Endometrial microvascular endothelial cells (primary cell): ENCODE results near the gene TEX261. TPM values are rescaled to one million over a fixed set of nuclear protein-coding genes. Genes with fewer than 3 reads are reported as not detected.

Experiments
- in situ Hi-C: cut with HindIII; loops from 2 replicates; pipeline ENCODE4 v1.10.0; 2017; ENCODE audit warnings: low sequenced_read_pairs, low pct_unique_long_range_greater_than_20kb; ENCODE audit errors: inconsistent ontology term
- total RNA-seq: library from RNA; depleted of rRNA; stranded (reverse); fragments of >200 nt; gene quantifications from one replicate; pipeline ENCODE4 v1.2.3, GENCODE V29; 2015; ENCODE audit errors: inconsistent ontology term

TEX261 gene
- total RNA-seq, 1 donor from 2014 or later, result 88.5 TPM

DNA sequence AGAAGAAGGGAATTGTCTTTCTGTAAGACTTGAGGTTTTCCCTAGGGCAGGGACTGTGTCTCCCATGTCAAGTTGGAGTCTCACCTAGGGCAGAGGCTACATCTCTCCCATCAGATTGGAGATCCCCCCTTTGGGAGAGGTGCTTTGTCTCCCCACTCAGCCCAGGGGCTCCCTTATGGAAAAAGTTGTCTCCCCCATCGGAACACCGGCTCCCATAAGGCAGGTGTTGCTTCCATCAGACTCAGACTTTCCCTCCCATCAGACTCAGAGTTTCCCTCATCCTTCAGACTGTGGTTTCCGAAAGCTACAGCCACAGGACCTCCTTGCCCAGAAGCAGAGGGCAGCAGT, 10.5 kb downstream of the TEX261 start:
- in situ Hi-C loops, result no loop called here

DNA sequence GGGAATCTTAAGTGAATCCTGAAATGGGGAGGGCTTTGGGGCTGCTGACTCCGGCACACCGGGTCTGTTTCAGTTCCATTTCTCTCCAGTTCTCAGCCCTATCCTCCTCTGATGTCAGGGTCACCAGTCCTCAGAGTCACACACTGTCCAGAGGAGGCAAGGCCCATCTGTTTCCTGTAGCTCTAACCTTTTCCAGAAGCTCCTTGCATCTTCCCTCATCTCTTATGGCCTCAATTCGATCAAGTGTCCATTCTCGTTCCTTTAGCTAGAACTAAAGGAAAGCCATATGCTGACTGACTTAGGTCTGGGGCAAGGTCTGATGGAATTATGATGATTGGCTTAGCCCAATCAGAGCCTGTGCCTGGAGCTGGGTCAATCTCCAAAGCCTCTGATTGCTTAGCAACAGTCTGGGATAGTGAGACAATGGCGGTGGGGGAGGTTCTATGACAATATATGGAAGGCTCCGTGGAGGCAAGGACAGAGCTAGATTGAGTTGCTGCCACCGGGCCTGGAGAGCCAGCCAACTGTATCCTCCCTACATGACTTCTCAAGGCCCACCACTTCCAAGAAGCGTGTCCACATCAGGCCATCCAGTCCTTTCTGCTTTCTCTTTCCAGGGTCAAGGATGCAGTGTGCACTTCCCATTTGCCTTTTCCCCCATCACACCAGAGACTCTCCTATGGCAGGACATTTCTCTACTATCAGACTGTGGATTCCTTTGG, 11.0 kb downstream of the TEX261 start:
- in situ Hi-C loops, result no loop called here

GRCh38 chr2:70982971-70983370, 11.7 kb downstream of the TEX261 start:
- in situ Hi-C loops, result no loop called here

DNA sequence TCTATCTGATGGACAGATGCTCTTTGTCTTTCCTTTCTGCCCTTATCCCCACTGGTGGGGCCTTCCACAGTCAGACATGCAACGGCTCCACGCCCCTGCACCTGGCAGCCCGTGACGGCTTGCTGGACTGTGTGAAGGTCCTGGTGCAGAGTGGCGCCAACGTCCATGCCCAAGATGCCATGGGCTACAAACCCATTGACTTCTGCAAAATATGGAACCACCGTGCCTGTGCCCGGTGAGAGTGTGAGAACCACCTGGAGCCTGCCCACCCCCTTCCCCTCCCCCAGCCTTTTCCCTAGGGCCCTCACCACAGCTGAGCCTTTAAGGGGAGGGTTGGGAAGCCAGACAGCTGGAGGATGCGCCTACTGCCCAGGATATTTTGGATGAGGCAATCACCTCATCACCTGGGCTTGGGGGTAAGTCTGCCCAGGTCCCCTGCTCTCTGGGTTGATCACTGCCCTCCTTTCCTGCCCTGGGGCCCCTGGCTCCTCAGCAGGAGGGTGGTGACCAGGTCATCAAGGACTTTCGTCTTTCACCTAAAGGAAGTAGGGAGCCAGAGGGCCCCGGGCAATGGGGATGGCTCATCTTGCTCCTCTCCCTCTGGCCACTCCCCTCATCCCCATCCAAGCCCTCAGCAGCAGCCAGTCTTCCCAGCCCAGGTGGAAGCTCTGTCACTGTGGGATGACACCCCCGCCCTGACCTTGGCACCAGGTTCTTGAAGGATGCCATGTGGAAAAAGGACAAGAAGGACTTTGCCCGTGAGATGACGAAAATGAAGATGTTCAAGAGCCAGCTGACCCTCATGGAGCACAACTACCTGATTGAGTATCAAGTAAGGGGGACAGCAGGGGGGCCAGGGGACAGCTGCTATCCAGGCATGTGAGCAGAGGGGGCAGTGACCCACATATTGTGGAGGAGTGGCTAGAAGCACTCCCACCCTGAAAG, 12.5 kb downstream of the TEX261 start:
- in situ Hi-C loops, result no loop called here

GRCh38 chr2:70981421-70981820, 13.3 kb downstream of the TEX261 start:
- in situ Hi-C loops, result no loop called here

DNA sequence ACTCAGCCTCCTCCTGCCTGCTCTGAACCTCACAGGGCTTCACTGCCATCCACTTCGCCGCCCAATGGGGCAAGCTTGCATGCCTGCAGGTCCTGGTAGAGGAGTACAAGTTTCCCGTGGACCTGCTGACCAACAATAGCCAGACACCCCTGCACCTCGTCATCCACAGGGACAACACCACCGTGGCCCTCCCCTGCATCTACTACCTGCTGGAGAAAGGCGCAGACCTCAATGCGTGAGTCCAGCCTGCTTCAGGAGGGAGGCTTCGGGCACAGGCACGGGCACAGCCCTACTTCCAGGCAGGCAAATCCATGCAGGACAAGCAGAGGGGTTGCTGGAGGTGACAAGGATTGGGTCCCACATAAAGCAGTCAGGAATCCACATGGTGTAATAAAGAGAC, 15.0 kb downstream of the TEX261 start:
- in situ Hi-C loops, result no loop called here

GRCh38 chr2:70979180-70979488, 15.5 kb downstream of the TEX261 start:
- in situ Hi-C loops, result no loop called here

DNA sequence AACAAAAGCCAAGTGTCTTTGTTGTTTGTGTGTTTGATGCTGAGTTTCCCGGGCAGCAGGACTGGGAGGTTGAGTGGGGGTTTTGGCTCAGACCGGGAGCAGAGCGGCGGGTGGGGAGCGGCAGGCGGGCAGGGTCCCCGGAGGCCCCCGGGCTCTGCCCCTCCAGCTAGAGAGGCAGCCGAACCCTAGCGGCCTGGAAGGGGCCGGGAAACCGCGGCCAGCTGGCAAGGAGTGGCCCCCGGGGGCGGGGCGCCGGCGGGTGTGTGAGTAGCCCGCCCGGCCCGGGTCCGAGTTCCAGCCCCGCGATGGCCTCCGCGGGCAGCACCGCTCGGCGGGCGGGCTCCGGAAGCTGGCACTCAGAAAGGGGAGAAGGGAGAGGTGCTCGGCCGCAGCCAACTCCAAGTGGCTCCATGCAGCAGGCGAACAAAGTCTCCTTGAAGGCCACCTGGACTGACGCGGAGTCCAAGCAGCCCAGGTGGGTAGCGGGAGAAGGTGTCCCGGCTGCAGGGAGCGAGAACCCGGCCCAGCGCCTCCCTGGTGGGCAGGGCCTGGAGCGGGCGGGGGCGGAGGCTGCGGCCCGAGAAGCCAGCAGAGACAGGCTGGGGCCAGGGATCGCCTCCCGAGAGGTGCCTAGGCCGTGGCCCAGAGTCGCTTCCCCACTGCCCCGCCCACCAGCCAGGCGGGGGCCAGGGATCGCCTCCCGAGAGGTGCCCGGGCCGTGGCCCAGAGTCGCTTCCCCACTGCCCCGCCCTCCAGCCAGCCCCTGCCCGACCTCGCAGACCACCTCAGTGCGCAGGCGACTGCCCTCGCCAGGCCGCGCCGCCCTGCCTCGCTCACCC, 16.1 kb downstream of the TEX261 start, which contains the start of gene ANKRD53:
Gene ANKRD53 (plus strand): TSS at position 290 of the 839 bp plus-strand sequence. CDS start 16 bp downstream, at position 306.
- in situ Hi-C loops, result no loop called here

DNA sequence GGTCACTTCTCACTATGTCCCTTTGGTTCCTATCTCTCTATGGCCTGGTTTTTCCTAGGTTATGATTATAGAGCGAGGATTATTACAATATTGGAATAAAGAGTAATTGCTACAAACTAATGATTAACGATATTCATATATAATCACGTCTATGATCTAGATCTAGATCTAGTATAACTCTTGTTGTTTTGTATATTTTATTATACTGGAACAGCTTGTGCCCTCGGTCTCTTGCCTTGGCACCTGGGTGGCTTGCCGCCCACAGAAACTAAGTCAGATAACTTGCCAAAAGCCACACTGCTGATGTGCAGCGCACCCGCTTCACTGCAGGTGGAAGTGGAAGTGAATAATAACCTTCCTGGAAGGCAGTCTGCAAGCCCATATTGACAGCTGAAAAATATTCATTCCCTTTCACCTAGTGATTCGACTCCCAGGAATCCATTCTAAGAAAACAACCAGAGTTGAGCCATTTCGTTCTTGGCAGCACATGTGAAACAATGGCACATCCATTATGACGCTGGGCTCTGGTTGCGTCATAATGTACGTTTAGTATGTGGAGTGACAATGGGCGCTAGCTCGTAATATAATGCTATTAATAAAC, 17.0 kb downstream of the TEX261 start:
- in situ Hi-C loops, result no loop called here

GRCh38 chr2:70975237-70975636, 19.4 kb downstream of the TEX261 start:
- in situ Hi-C loops, result no loop called here

DNA sequence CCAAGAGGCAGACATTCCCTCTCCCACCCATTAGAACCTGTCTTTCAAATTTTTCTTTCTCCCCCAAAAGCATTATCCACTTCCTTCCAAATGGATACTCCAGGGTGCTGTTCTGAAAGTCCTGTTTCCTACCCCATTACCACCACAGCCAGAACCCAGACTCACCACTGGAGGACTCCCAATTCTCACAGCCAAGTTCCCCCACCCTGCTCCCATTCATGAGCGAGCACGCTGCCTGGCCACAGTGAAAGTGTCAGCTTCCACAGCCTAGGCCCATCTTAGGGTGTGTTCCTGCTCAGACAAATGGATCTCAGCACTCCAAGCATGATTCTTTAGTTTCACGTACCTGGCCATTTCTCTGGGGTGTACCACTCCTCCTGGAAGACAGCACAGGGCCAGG, 20.1 kb downstream of the TEX261 start:
- in situ Hi-C loops, result no loop called here

DNA sequence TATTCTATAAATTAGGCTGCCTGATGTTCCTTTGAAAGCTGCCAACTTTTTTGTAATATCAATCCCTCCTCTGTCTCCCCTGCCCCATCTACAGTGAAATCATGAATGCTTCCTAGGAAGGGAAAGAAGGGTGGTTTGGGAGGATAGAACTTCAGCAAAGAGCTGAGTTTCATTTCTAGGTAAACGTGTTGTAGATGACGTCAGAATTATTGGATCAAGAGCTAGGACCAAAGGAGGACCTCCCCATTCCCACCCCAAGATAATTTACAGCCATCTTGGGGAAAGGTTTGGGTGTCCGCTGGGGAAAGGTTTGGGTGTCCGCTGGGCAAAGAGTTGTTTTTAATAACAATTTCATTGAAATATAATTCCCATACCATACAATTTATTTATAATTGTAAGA, 27.5 kb downstream of the TEX261 start:
- in situ Hi-C loops, result no loop called here

GRCh38 chr2:70966681-70967080, 28.0 kb downstream of the TEX261 start:
- in situ Hi-C loops, result no loop called here

- in situ Hi-C loops, result no loop called here
These were observed 29.2 kb downstream of the TEX261 start for GRCh38 chr2:70965506-70965905.

- in situ Hi-C loops, result no loop called here
These were observed 29.9 kb downstream of the TEX261 start for GRCh38 chr2:70964596-70965386.

GRCh38 chr2:70964133-70964532, 30.5 kb downstream of the TEX261 start:
- in situ Hi-C loops, result no loop called here

DNA sequence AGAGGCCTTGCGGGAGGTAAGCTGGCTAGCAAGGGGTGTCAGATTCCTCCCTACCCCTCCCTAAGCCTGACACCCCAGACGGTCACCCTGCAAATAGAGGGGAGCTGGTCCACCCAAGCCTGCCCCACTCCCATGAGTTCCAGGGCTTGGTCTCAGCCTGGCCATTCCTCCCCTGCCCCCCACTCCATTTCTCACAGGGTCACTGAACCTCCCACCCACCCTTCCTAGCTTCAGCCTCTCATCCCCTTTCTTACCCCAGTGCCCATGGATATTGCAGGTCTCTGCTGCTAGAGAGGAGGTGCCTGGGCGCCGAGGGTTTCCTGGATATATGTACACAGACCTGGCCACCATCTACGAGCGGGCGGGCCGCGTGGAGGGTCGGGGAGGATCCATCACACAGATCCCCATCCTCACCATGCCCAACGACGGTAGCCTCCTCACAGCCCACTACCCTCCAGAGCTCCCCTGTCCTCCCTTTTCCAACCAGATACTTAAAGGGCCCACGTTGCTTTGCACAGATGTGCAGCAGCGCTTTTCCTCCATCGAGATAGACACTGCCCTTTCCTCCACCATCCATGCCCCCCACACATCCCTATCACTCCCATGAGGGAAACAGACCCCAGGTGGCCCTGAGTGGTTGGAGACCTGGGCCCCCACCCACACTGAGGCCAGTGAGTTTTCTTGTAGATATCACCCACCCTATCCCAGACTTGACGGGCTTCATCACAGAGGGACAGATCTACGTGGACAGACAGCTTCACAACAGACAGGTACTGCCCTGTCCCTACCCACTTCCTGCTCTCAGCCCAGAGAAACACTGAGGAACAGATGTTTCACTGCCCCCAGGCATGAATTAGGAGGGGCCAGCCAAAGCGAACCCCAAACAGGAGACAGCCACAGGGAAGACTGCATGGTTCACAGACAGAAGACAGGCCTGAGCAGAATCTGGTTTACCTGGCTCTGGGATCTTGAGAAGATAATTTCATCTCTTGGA, 31.5 kb downstream of the TEX261 start:
- in situ Hi-C loops, result no loop called here
